B cell (primary cell): ENCODE measurements around the gene SRSF2.

Source experiments
- EZH2 ChIP-seq: IDR thresholded peaks from 2 replicates; pipeline ENCODE4 v1.6.1; 2012; ENCODE audit warnings: borderline replicate concordance, low read depth, mild to moderate bottlenecking, moderate library complexity, low read length; ENCODE audit not compliant: insufficient read depth, poor library complexity, severe bottlenecking
- TF ChIP-seq, protein P1 (sequence below): fragments of 200-600 bp; IDR thresholded peaks from one replicate; pipeline ENCODE4 v1.8.0; 2022; ENCODE audit warnings: antibody characterized with exemption, mild to moderate bottlenecking

DNA sequence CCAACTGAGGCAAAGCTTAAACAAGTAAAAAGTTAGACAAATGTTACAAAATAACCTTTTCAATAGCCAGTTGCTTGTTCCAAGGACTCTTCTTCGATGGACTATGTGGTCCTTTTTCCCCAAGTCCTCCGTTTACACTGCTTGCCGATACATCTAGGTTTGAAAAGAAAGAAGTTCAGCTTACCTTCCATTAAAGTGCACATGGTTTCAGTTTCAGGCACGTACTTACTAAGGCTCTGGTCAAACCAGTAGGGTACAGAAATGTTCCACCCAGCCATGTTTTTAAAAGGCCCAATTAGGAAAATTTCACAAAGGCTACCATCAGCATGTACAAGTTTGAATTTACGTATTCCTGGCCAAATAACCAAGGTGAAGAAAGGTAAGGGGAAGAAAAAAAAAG is 2.1 kb downstream of the SRSF2 start:
- TF ChIP-seq, protein P1, sequence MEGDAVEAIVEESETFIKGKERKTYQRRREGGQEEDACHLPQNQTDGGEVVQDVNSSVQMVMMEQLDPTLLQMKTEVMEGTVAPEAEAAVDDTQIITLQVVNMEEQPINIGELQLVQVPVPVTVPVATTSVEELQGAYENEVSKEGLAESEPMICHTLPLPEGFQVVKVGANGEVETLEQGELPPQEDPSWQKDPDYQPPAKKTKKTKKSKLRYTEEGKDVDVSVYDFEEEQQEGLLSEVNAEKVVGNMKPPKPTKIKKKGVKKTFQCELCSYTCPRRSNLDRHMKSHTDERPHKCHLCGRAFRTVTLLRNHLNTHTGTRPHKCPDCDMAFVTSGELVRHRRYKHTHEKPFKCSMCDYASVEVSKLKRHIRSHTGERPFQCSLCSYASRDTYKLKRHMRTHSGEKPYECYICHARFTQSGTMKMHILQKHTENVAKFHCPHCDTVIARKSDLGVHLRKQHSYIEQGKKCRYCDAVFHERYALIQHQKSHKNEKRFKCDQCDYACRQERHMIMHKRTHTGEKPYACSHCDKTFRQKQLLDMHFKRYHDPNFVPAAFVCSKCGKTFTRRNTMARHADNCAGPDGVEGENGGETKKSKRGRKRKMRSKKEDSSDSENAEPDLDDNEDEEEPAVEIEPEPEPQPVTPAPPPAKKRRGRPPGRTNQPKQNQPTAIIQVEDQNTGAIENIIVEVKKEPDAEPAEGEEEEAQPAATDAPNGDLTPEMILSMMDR: no peak
- no peak for TF ChIP-seq EZH2
